Upper lobe of right lung (tissue), 1 donor: Measurements from ENCODE around the gene ZNRD2. TPM values are rescaled to one million over a fixed set of nuclear protein-coding genes. Genes with fewer than 3 reads are reported as not detected.

Experiments used
- ATAC-seq: fragments of 200-7000 bp; cut with Tn5 transposase; one replicate; pipeline ENCODE4 v1.9.1; 2020; ENCODE audit warnings: mild to moderate bottlenecking, moderate library complexity
- DNase-seq: peaks from one replicate; pipeline ENCODE4 v3.0.0-alpha.2; 2020
- H3K27ac ChIP-seq: fragments of 200-600 bp; one replicate; pipeline ENCODE4 v1.8.0; 2022
- H3K27me3 ChIP-seq: fragments of 200-600 bp; one replicate; pipeline ENCODE4 v1.8.0; 2022; ENCODE audit warnings: mild to moderate bottlenecking
- H3K36me3 ChIP-seq: fragments of 200-600 bp; one replicate; pipeline ENCODE4 v1.8.0; 2022
- H3K4me1 ChIP-seq: fragments of 200-600 bp; one replicate; pipeline ENCODE4 v1.8.0; 2022
- H3K4me3 ChIP-seq: fragments of 200-600 bp; one replicate; pipeline ENCODE4 v1.8.0; 2022; ENCODE audit warnings: mild to moderate bottlenecking
- H3K9me3 ChIP-seq: fragments of 200-600 bp; one replicate; pipeline ENCODE4 v1.8.0; 2022
- CTCF ChIP-seq: fragments of 200-600 bp; IDR thresholded peaks from one replicate; pipeline ENCODE4 v1.8.0; 2022; ENCODE audit warnings: antibody characterized with exemption
- intact Hi-C: fragments of 100-400 bp; cut with DNase I; formaldehyde crosslinking; loops from one replicate; pipeline ENCODE4 v1.11.0; 2022
- total RNA-seq: library from RNA; stranded (reverse); fragmentation: NEBNext Ultra II Directional; extraction: Animal tissue kit (Norgen Biotek cat#: 25700); gene quantifications from one replicate; pipeline ENCODE4 v1.2.1, GENCODE V29; 2021
- donor health status: DM: no; HTN: yes; CAD: no; lungs with severe emphysema.

Gene ZNRD2
- total RNA-seq, 1 donor from 2014 or later: 24.0 TPM

DNA sequence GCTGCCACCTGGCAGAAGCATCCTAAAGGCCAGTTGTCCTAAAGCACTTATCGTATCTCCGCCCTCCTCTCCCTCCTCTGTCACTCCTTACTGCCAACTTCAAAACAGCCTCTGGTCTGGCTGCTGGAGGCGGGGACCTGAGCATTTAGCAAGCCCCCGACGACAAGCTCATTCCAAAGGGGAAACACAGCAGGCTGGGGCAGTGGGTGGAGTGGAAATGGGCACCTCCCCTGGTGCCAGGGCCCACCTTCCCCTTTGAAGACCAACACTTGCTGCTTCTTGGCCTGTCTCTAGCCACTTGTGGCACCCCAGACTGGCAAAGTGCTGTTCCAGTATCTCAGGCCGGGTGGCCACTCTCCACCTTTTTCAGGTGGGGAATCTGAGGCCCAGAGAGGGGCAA is 40.1 kb downstream of the ZNRD2 start:
- intact Hi-C loops: no loop called here
- H3K9me3 ChIP-seq: no peaks in the 10 kb centered on the region
- H3K27me3 ChIP-seq: no peaks in the 10 kb centered on the region
- no peak for TF ChIP-seq CTCF
- peaks cover 52% of the 10 kb centered on the region for H3K4me1 ChIP-seq
- peaks cover 43% of the 10 kb centered on the region for H3K36me3 ChIP-seq
- no peak for DNase-seq
- H3K27ac ChIP-seq: peak overlapping the region; percentile 95
- no peak for ATAC-seq
- H3K4me3 ChIP-seq: peak overlapping the region; percentile 93

GRCh38 chr11:65611028-65611757 is 40.9 kb downstream of the ZNRD2 start:
- intact Hi-C loops: no loop called here

GRCh38 chr11:65611758-65612603 is 41.7 kb downstream of the ZNRD2 start:
- Histone ChIP-seq H3K9me3 (no peaks in the 10 kb centered on the region), H3K36me3 (peaks cover 30% of the 10 kb centered on the region), H3K27me3 (no peaks in the 10 kb centered on the region), H3K4me1 (peaks cover 55% of the 10 kb centered on the region), H3K4me3 (peak overlapping the region; percentile 93), H3K27ac (peak overlapping the region; percentile 95)
- ATAC-seq: no peak
- no peak for TF ChIP-seq CTCF
- intact Hi-C loops: no loop called here
- DNase-seq: no peak

More at GRCh38 chr11:65611028-65611757, 40.9 kb downstream of the ZNRD2 start:
- Histone ChIP-seq H3K36me3 (peaks cover 35% of the 10 kb centered on the region), H3K9me3 (no peaks in the 10 kb centered on the region), H3K27me3 (no peaks in the 10 kb centered on the region), H3K4me3 (peak overlapping the region; percentile 93), H3K4me1 (peaks cover 52% of the 10 kb centered on the region), H3K27ac (peak overlapping the region; percentile 95)
- TF ChIP-seq CTCF: no peak
- DNase-seq (peak; percentile 80), ATAC-seq (peak; percentile 2)

DNA sequence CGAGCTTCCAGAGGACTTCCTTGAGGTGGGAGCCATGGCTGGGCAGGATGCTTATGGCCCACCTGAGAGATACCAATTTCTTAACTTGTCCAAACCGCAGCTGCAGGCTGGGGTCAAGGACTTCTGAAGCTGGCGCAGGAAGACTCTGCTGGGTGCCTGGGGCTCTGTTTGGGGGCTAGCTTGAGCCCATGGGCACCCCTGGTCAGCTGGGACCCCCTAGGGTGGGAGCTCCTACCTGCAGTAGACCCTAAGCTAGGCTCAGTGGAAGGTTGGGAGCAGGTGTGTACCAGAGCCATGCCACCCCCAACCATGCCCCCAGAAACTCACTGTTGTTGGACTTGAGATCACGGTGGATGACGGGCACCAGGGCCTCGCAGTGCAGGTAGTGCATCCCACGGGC is 42.4 kb downstream of the ZNRD2 start:
- H3K27me3 ChIP-seq: no peaks in the 10 kb centered on the region
- ATAC-seq (no peak), DNase-seq (no peak)
- H3K4me1 ChIP-seq: peaks cover 53% of the 10 kb centered on the region
- H3K4me3 ChIP-seq: peak overlapping the region; percentile 93
- no peaks in the 10 kb centered on the region for H3K9me3 ChIP-seq
- peak overlapping the region; percentile 95 for H3K27ac ChIP-seq
- peaks cover 30% of the 10 kb centered on the region for H3K36me3 ChIP-seq
- no peak for TF ChIP-seq CTCF
- intact Hi-C loops: no loop called here

- DNase-seq (no peak), ATAC-seq (no peak)
- TF ChIP-seq CTCF: no peak
- H3K27ac ChIP-seq: peak overlapping the region; percentile 95
- H3K4me1 ChIP-seq: peaks cover 48% of the 10 kb centered on the region
- no peaks in the 10 kb centered on the region for H3K27me3 ChIP-seq
- peaks cover 30% of the 10 kb centered on the region for H3K36me3 ChIP-seq
- H3K4me3 ChIP-seq: peak overlapping the region; percentile 93
- intact Hi-C loops: no loop called here
- no peaks in the 10 kb centered on the region for H3K9me3 ChIP-seq
Measured at GRCh38 chr11:65613091-65613928, 43.0 kb downstream of the ZNRD2 start.
